ENCODE results near the gene PTGES. TPM values are rescaled to one million over a fixed set of nuclear protein-coding genes. Genes with fewer than 3 reads are reported as not detected.

PTGES gene
- total RNA-seq, 1 experiment from 2014 or later, result 17.2 TPM

- H3K9me2 ChIP-seq (ENCODE audit: insufficient read depth), result no peaks in the 10 kb centered on the region
- H3K4me3 ChIP-seq (replicated peaks in 1 of 2; ENCODE audit: low read depth in 1 of 2, low read length in 2 of 2), result no peak overlapping the region
- H3K27ac ChIP-seq (ENCODE audit: low read depth, low read length), result no peak overlapping the region
- BruUV-seq (replicated peaks), result no TSS peak
- no peaks in the 10 kb centered on the region for H4K20me1 ChIP-seq (ENCODE audit: insufficient read depth)
- no peaks in the 10 kb centered on the region for H3K9me3 ChIP-seq (ENCODE audit: control insufficient read depth in 1 of 2, insufficient read depth in 1 of 2, low read depth in 1 of 2, low read length in 2 of 2)
- ChIA-PET POLR2A (no interaction called here), RAD21 (ENCODE audit: low non-redundant PET in 1 of 2, low total read pairs in 2 of 2, uncharacterized antibody in 2 of 2, unreplicated experiment in 2 of 2) (no interaction called here), CTCF (no interaction called here)
- no peaks in the 10 kb centered on the region for H3K27me3 ChIP-seq (ENCODE audit: insufficient read depth, low read length)
- H3K79me2 ChIP-seq (ENCODE audit: insufficient read depth, low read length), result no peaks in the 10 kb centered on the region
- TF ChIP-seq RAD21 (IDR thresholded peaks at IDR 0.05; ENCODE audit: low read depth) (no peak), SIN3A (IDR thresholded peaks at IDR 0.05; ENCODE audit: low read depth) (no peak), SP1 (IDR thresholded peaks at IDR 0.05; ENCODE audit: low read depth) (no peak), YY1 (IDR thresholded peaks at IDR 0.05; ENCODE audit: extremely low read depth, insufficient replicate concordance, low read depth, low read length) (no peak), EZH2 (IDR thresholded peaks at IDR 0.05) (no peak), CTCF (IDR thresholded peaks at IDR 0.05 in 2 of 3, conservative IDR thresholded peaks at IDR 0.05 in 1 of 3; ENCODE audit: borderline replicate concordance in 1 of 3, insufficient read depth in 1 of 3, low read depth in 2 of 3, low read length in 2 of 3) (no peak), POLR2A (IDR thresholded peaks at IDR 0.05; ENCODE audit: borderline replicate concordance, extremely low read depth, insufficient read depth, insufficient read length) (no peak), ZFX (IDR thresholded peaks at IDR 0.05) (no peak)
- intact Hi-C loops (cut with micrococcal nuclease), result no loop called here
- no peaks in the 10 kb centered on the region for H3K36me3 ChIP-seq (ENCODE audit: control insufficient read depth in 1 of 2, insufficient read depth in 2 of 2, low read length in 2 of 2)
- no peak overlapping the region for H2AFZ ChIP-seq (ENCODE audit: low read depth, low read length, poor library complexity, severe bottlenecking)
- ATAC-seq, result no peak
- no peak overlapping the region for H3K9ac ChIP-seq (ENCODE audit: low read length)
- no peak for DNase-seq (ENCODE audit: low read depth, low spot score)
- H3K4me2 ChIP-seq (ENCODE audit: low read length), result no peak overlapping the region
- peaks cover 7 to 17% of the 10 kb centered on the region in 2 experiments; a peak in 3 of 4 replicates for H3K4me1 ChIP-seq (ENCODE audit: control insufficient read depth in 1 of 2, insufficient read depth in 2 of 2, low read length in 2 of 2)
Observed at GRCh38 chr9:129735546-129735945, 17.3 kb downstream of the PTGES start.

- H3K4me1 ChIP-seq (ENCODE audit: control insufficient read depth in 1 of 2, insufficient read depth in 2 of 2, low read length in 2 of 2), result peaks cover 7 to 17% of the 10 kb centered on the region in 2 experiments; a peak in 3 of 4 replicates
- no peaks in the 10 kb centered on the region for H4K20me1 ChIP-seq (ENCODE audit: insufficient read depth)
- H2AFZ ChIP-seq (ENCODE audit: low read depth, low read length, poor library complexity, severe bottlenecking), result no peak overlapping the region
- no peaks in the 10 kb centered on the region for H3K79me2 ChIP-seq (ENCODE audit: insufficient read depth, low read length)
- ATAC-seq, result no peak
- H3K4me3 ChIP-seq (replicated peaks in 1 of 2; ENCODE audit: low read depth in 1 of 2, low read length in 2 of 2), result no peak overlapping the region
- DNase-seq (ENCODE audit: low read depth, low spot score), result no peak
- POLR2A ChIA-PET, result no interaction called here
- no peaks in the 10 kb centered on the region for H3K27me3 ChIP-seq (ENCODE audit: insufficient read depth, low read length)
- no peak overlapping the region for H3K4me2 ChIP-seq (ENCODE audit: low read length)
- RAD21 ChIA-PET (ENCODE audit: low non-redundant PET in 1 of 2, low total read pairs in 2 of 2, uncharacterized antibody in 2 of 2, unreplicated experiment in 2 of 2), result no interaction called here
- no peak overlapping the region for H3K9ac ChIP-seq (ENCODE audit: low read length)
- CTCF ChIA-PET, result no interaction called here
- intact Hi-C loops (cut with micrococcal nuclease), result no loop called here
- H3K9me2 ChIP-seq (ENCODE audit: insufficient read depth), result no peaks in the 10 kb centered on the region
- no peak overlapping the region for H3K27ac ChIP-seq (ENCODE audit: low read depth, low read length)
- H3K36me3 ChIP-seq (ENCODE audit: control insufficient read depth in 1 of 2, insufficient read depth in 2 of 2, low read length in 2 of 2), result no peaks in the 10 kb centered on the region
- no peaks in the 10 kb centered on the region for H3K9me3 ChIP-seq (ENCODE audit: control insufficient read depth in 1 of 2, insufficient read depth in 1 of 2, low read depth in 1 of 2, low read length in 2 of 2)
- BruUV-seq (replicated peaks), result no TSS peak
- TF ChIP-seq ATF3 (IDR thresholded peaks at IDR 0.05) (no peak), ZFX (IDR thresholded peaks at IDR 0.05) (no peak), YY1 (IDR thresholded peaks at IDR 0.05; ENCODE audit: extremely low read depth, insufficient replicate concordance, low read depth, low read length) (no peak), CBX3 (IDR thresholded peaks at IDR 0.05; ENCODE audit: low read depth) (no peak), POLR2A (IDR thresholded peaks at IDR 0.05; ENCODE audit: borderline replicate concordance, extremely low read depth, insufficient read depth, insufficient read length) (no peak), POLR2AphosphoS5 (IDR thresholded peaks at IDR 0.05; ENCODE audit: low read depth, low read length) (no peak), TCF7L2 (IDR thresholded peaks at IDR 0.05; ENCODE audit: borderline replicate concordance, extremely low read depth, insufficient read depth, insufficient read length) (no peak), EZH2 (IDR thresholded peaks at IDR 0.05) (no peak), REST (IDR thresholded peaks at IDR 0.05; ENCODE audit: low read depth) (no peak), ZNF274 (IDR thresholded peaks at IDR 0.05; ENCODE audit: low read depth, low read length) (no peak), CEBPB (IDR thresholded peaks at IDR 0.05; ENCODE audit: low read depth) (no peak), SIN3A (IDR thresholded peaks at IDR 0.05; ENCODE audit: low read depth) (no peak)
Observed at GRCh38 chr9:129733632-129733953, 19.2 kb downstream of the PTGES start.

Measured in HCT116 (cell line).